Mesothelial cell of epicardium (in vitro differentiated cells): Measurements from ENCODE around the gene IL2. TPM values are rescaled to one million over a fixed set of nuclear protein-coding genes. Genes with fewer than 3 reads are reported as not detected.

Source experiments
- DNase-seq, 2 experiments: peaks; one replicate each; pipeline ENCODE4 v3.0.0; 2021; ENCODE audit warnings: low spot score in 2 of 2; ENCODE audit not compliant: unreplicated experiment in 2 of 2
- H3K27ac Mint-ChIP-seq: 2 replicates; pipeline ENCODE4 v1.8.0; 2021; ENCODE audit warnings: mixed read lengths
- H3K27me3 Mint-ChIP-seq: 2 replicates; pipeline ENCODE4 v1.8.0; 2021; ENCODE audit warnings: low read depth, mixed read lengths
- H3K36me3 Mint-ChIP-seq: 2 replicates; pipeline ENCODE4 v1.8.0; 2021; ENCODE audit warnings: mixed read lengths
- H3K4me1 Mint-ChIP-seq: 2 replicates; pipeline ENCODE4 v1.8.0; 2021; ENCODE audit warnings: mixed read lengths
- H3K4me3 Mint-ChIP-seq: 2 replicates; pipeline ENCODE4 v1.8.0; 2021; ENCODE audit warnings: mild to moderate bottlenecking, moderate library complexity, mixed read lengths
- H3K9me3 Mint-ChIP-seq: 2 replicates; pipeline ENCODE4 v1.8.0; 2021; ENCODE audit warnings: mixed read lengths
- CTCF ChIP-seq: fragments of 200-600 bp; sonication (generic); IDR thresholded peaks from one replicate; pipeline ENCODE4 v1.5.0; 2021; ENCODE audit warnings: antibody characterized with exemption; ENCODE audit not compliant: unreplicated experiment
- total RNA-seq: library from RNA; stranded (reverse); gene quantifications from 3 replicates; pipeline ENCODE4 v1.2.1, GENCODE V29; 2021

IL2 gene
- total RNA-seq, 1 donor from 2014 or later = not detected

- no peaks in the 10 kb centered on the region for H3K27me3 Mint-ChIP-seq
- H3K36me3 Mint-ChIP-seq = no peaks in the 10 kb centered on the region
- peaks cover 27% of the 10 kb centered on the region for H3K9me3 Mint-ChIP-seq
- peaks cover 10% of the 10 kb centered on the region for H3K4me1 Mint-ChIP-seq
- no peak for TF ChIP-seq CTCF
- DNase-seq = no peak
- no peak overlapping the region for H3K4me3 Mint-ChIP-seq
- no peak overlapping the region for H3K27ac Mint-ChIP-seq
These were observed 18.7 kb upstream of the IL2 start for GRCh38 chr4:122475233-122475632.

- H3K4me3 Mint-ChIP-seq = no peak overlapping the region
- DNase-seq = no peak
- H3K27me3 Mint-ChIP-seq = no peaks in the 10 kb centered on the region
- TF ChIP-seq CTCF = no peak
- no peak overlapping the region for H3K27ac Mint-ChIP-seq
- H3K36me3 Mint-ChIP-seq = no peaks in the 10 kb centered on the region
- H3K9me3 Mint-ChIP-seq = peaks cover 52% of the 10 kb centered on the region
- H3K4me1 Mint-ChIP-seq = no peaks in the 10 kb centered on the region
These were observed 12.9 kb upstream of the IL2 start for GRCh38 chr4:122469457-122469856.

GRCh38 chr4:122458625-122459024 is 2.1 kb upstream of the IL2 start:
- no peak for DNase-seq
- no peak overlapping the region for H3K4me3 Mint-ChIP-seq
- H3K27ac Mint-ChIP-seq = no peak overlapping the region
- H3K4me1 Mint-ChIP-seq = no peaks in the 10 kb centered on the region
- peaks cover 8% of the 10 kb centered on the region for H3K9me3 Mint-ChIP-seq
- no peaks in the 10 kb centered on the region for H3K36me3 Mint-ChIP-seq
- H3K27me3 Mint-ChIP-seq = no peaks in the 10 kb centered on the region
- no peak for TF ChIP-seq CTCF

GRCh38 chr4:122453384-122453995 is 3.0 kb downstream of the IL2 start:
- Mint-ChIP-seq H3K27ac (no peak overlapping the region), H3K4me1 (no peaks in the 10 kb centered on the region), H3K9me3 (no peaks in the 10 kb centered on the region), H3K4me3 (no peak overlapping the region), H3K36me3 (no peaks in the 10 kb centered on the region), H3K27me3 (no peaks in the 10 kb centered on the region)
- no peak for TF ChIP-seq CTCF
- no peak for DNase-seq

- no peaks in the 10 kb centered on the region for H3K4me1 Mint-ChIP-seq
- no peak for TF ChIP-seq CTCF
- no peak for DNase-seq
- H3K9me3 Mint-ChIP-seq = no peaks in the 10 kb centered on the region
- H3K36me3 Mint-ChIP-seq = no peaks in the 10 kb centered on the region
- H3K4me3 Mint-ChIP-seq = no peak overlapping the region
- no peaks in the 10 kb centered on the region for H3K27me3 Mint-ChIP-seq
- no peak overlapping the region for H3K27ac Mint-ChIP-seq
These were observed 5.7 kb downstream of the IL2 start for GRCh38 chr4:122450847-122451246.

- H3K4me1 Mint-ChIP-seq = peaks cover 12% of the 10 kb centered on the region
- no peak overlapping the region for H3K27ac Mint-ChIP-seq
- no peak overlapping the region for H3K4me3 Mint-ChIP-seq
- TF ChIP-seq CTCF = no peak
- peaks cover 7% of the 10 kb centered on the region for H3K9me3 Mint-ChIP-seq
- no peak for DNase-seq
- H3K36me3 Mint-ChIP-seq = no peaks in the 10 kb centered on the region
- no peaks in the 10 kb centered on the region for H3K27me3 Mint-ChIP-seq
These were observed 22.2 kb downstream of the IL2 start for GRCh38 chr4:122434285-122434684.
